ENCODE measurements around the gene CADM1. TPM values are rescaled to one million over a fixed set of nuclear protein-coding genes. Genes with fewer than 3 reads are reported as not detected.
A peak's percentile ranks its signal among the peaks of the same experiment; 100 is the strongest.

Gene CADM1
- total and polyA plus RNA-seq, 4 donors: 13.0 to 40.6 (median 28.9) TPM

DNA sequence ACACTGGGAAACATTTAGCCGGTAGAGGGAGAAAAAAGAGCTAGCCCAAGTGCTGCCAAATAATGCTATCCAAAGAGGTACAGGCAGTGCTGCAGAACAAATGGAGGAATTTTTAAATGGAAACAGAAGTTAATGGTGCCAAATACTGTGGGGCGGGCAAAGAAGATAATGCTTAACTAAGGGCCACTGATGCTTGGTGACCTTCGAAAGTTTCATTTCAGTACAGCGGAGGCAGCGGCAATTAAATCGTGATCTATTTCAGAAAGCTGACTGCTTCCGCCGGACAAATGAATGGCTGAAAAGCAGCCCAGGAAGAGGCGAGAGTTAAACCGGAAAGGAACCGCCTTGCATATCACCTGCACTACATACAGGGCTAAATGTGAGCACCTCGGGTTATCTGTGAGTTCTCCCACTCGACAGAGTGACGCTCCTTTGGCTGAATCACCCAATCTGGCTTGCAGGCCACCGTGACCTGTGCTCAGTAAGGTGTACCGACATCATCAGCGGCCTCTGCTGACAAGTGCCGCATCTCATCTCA lies 42.1 kb downstream of the CADM1 start:
- Histone ChIP-seq H3K27me3 (ENCODE audit: control insufficient read depth in 4 of 4, insufficient read depth in 4 of 4, low read length in 3 of 4) (no peaks in the 10 kb centered on the region), H3K4me3 (ENCODE audit: low read depth in 1 of 3, low read length in 3 of 3) (no peak overlapping the region), H3K27ac (ENCODE audit: low read depth in 1 of 2, low read length in 2 of 2) (no peak overlapping the region), H3K4me1 (ENCODE audit: control insufficient read depth in 4 of 4, insufficient read depth in 4 of 4, low read length in 3 of 4) (peaks cover 0 to 1% (median under 1%) of the 10 kb centered on the region in 4 donors), H3K9ac (ENCODE audit: low read depth in 1 of 2, low read length in 2 of 2) (no peak overlapping the region), H3K9me3 (ENCODE audit: control insufficient read depth in 4 of 4, low read length in 3 of 4) (no peaks in the 10 kb centered on the region), H3K36me3 (ENCODE audit: control insufficient read depth in 4 of 4, insufficient read depth in 3 of 4, low read depth in 1 of 4, low read length in 3 of 4) (no peaks in the 10 kb centered on the region)
- TF ChIP-seq, protein P1, sequence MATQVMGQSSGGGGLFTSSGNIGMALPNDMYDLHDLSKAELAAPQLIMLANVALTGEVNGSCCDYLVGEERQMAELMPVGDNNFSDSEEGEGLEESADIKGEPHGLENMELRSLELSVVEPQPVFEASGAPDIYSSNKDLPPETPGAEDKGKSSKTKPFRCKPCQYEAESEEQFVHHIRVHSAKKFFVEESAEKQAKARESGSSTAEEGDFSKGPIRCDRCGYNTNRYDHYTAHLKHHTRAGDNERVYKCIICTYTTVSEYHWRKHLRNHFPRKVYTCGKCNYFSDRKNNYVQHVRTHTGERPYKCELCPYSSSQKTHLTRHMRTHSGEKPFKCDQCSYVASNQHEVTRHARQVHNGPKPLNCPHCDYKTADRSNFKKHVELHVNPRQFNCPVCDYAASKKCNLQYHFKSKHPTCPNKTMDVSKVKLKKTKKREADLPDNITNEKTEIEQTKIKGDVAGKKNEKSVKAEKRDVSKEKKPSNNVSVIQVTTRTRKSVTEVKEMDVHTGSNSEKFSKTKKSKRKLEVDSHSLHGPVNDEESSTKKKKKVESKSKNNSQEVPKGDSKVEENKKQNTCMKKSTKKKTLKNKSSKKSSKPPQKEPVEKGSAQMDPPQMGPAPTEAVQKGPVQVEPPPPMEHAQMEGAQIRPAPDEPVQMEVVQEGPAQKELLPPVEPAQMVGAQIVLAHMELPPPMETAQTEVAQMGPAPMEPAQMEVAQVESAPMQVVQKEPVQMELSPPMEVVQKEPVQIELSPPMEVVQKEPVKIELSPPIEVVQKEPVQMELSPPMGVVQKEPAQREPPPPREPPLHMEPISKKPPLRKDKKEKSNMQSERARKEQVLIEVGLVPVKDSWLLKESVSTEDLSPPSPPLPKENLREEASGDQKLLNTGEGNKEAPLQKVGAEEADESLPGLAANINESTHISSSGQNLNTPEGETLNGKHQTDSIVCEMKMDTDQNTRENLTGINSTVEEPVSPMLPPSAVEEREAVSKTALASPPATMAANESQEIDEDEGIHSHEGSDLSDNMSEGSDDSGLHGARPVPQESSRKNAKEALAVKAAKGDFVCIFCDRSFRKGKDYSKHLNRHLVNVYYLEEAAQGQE (IDR thresholded peaks at IDR 0.05): no peak
- TF ChIP-seq FOXA2 (IDR thresholded peaks at IDR 0.05) (no peak), HNF4A (conservative IDR thresholded peaks at IDR 0.05) (no peak), RAD21 (IDR thresholded peaks at IDR 0.05) (no peak)
- TF ChIP-seq, protein P2, sequence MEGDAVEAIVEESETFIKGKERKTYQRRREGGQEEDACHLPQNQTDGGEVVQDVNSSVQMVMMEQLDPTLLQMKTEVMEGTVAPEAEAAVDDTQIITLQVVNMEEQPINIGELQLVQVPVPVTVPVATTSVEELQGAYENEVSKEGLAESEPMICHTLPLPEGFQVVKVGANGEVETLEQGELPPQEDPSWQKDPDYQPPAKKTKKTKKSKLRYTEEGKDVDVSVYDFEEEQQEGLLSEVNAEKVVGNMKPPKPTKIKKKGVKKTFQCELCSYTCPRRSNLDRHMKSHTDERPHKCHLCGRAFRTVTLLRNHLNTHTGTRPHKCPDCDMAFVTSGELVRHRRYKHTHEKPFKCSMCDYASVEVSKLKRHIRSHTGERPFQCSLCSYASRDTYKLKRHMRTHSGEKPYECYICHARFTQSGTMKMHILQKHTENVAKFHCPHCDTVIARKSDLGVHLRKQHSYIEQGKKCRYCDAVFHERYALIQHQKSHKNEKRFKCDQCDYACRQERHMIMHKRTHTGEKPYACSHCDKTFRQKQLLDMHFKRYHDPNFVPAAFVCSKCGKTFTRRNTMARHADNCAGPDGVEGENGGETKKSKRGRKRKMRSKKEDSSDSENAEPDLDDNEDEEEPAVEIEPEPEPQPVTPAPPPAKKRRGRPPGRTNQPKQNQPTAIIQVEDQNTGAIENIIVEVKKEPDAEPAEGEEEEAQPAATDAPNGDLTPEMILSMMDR (IDR thresholded peaks at IDR 0.05; ENCODE audit: low read depth, low read length, missing input control): peak; percentile 3
- 86% methylated on average over 18 of the region's 18 CpGs for WGBS
- DNase-seq (ENCODE audit: low spot score): no peak

DNA sequence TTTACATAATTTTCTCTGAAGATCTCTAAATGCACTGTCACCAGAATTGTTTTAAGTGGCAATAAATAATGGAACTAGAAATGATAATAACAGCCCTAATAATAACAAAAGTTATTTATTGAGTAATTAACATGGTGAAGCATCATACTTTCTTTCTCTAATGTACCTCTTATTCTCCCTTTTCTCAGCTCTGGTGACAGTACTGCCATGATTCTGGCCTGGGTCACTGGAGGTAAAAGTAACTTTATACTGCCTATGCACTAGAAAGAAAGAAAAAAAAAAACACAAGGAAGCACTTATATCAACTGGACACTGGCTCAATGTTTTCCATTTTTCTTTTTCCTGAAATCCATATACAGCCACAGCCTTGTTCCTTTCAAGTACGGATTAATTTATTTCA lies 43.7 kb downstream of the CADM1 start:
- Histone ChIP-seq H3K4me3 (ENCODE audit: low read depth in 1 of 3, low read length in 3 of 3) (no peak overlapping the region), H3K27ac (ENCODE audit: low read depth in 1 of 2, low read length in 2 of 2) (no peak overlapping the region), H3K27me3 (ENCODE audit: control insufficient read depth in 4 of 4, insufficient read depth in 4 of 4, low read length in 3 of 4) (no peaks in the 10 kb centered on the region), H3K9ac (ENCODE audit: low read depth in 1 of 2, low read length in 2 of 2) (no peak overlapping the region), H3K36me3 (ENCODE audit: control insufficient read depth in 4 of 4, insufficient read depth in 3 of 4, low read depth in 1 of 4, low read length in 3 of 4) (no peaks in the 10 kb centered on the region), H3K9me3 (ENCODE audit: control insufficient read depth in 4 of 4, low read length in 3 of 4) (no peaks in the 10 kb centered on the region), H3K4me1 (ENCODE audit: control insufficient read depth in 4 of 4, insufficient read depth in 4 of 4, low read length in 3 of 4) (peaks cover 1 to 8% (median 5%) of the 10 kb centered on the region in 4 donors)
- TF ChIP-seq JUND (IDR thresholded peaks at IDR 0.05) (no peak), RXRA (IDR thresholded peaks at IDR 0.05) (no peak), GABPA (IDR thresholded peaks at IDR 0.05 in 1 of 2, conservative IDR thresholded peaks at IDR 0.05 in 1 of 2) (no peak), HNF4A (conservative IDR thresholded peaks at IDR 0.05) (no peak)
- WGBS: 93% methylated on average over 1 of the region's 1 CpG
- no peak for DNase-seq (ENCODE audit: low spot score)

DNA sequence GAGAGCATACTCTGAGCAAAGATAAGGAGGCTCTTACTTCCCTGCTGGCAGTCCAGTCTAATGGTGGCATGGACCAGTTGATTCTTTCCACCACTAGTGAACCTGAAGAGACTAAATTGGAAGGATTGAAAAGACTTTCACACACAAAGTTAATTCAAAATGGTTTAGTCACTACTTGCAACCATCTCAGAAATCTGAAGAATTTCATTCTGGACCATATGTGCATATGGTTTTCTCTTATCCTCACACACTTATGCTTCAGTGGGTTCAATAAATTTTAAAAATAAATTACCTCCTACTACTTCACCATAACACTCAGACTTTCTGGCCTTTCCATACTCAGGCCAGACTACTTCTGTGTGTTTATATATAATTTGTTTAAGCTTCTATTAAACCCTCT lies 44.7 kb downstream of the CADM1 start:
- no peak for TF ChIP-seq EGR1 (IDR thresholded peaks at IDR 0.05; ENCODE audit: low read depth in 2 of 2)
- TF ChIP-seq RAD21 (IDR thresholded peaks at IDR 0.05): no peak
- TF ChIP-seq FOXA2 (IDR thresholded peaks at IDR 0.05): no peak
- TF ChIP-seq, protein P3, sequence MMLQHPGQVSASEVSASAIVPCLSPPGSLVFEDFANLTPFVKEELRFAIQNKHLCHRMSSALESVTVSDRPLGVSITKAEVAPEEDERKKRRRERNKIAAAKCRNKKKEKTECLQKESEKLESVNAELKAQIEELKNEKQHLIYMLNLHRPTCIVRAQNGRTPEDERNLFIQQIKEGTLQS (IDR thresholded peaks at IDR 0.05): no peak
- no peak for TF ChIP-seq NR2F2 (IDR thresholded peaks at IDR 0.05)
- TF ChIP-seq FOXA1 (IDR thresholded peaks at IDR 0.05): no peak
- TF ChIP-seq GABPA (IDR thresholded peaks at IDR 0.05 in 1 of 2, conservative IDR thresholded peaks at IDR 0.05 in 1 of 2): no peak
- TF ChIP-seq, protein P4, sequence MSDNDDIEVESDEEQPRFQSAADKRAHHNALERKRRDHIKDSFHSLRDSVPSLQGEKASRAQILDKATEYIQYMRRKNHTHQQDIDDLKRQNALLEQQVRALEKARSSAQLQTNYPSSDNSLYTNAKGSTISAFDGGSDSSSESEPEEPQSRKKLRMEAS (IDR thresholded peaks at IDR 0.05): no peak
- TF ChIP-seq SP1 (IDR thresholded peaks at IDR 0.05): no peak
- TF ChIP-seq, protein P1 (IDR thresholded peaks at IDR 0.05): no peak
- TF ChIP-seq RXRA (IDR thresholded peaks at IDR 0.05): no peak
- no peak for TF ChIP-seq TAF1 (conservative IDR thresholded peaks at IDR 0.05)
- Histone ChIP-seq H3K4me1 (ENCODE audit: control insufficient read depth in 4 of 4, insufficient read depth in 4 of 4, low read length in 3 of 4) (peaks cover 1 to 16% (median 12%) of the 10 kb centered on the region in 4 donors), H3K9ac (ENCODE audit: low read depth in 1 of 2, low read length in 2 of 2) (no peak overlapping the region), H3K27me3 (ENCODE audit: control insufficient read depth in 4 of 4, insufficient read depth in 4 of 4, low read length in 3 of 4) (no peaks in the 10 kb centered on the region), H3K36me3 (ENCODE audit: control insufficient read depth in 4 of 4, insufficient read depth in 3 of 4, low read depth in 1 of 4, low read length in 3 of 4) (no peaks in the 10 kb centered on the region), H3K27ac (ENCODE audit: low read depth in 1 of 2, low read length in 2 of 2) (no peak overlapping the region), H3K9me3 (ENCODE audit: control insufficient read depth in 4 of 4, low read length in 3 of 4) (no peaks in the 10 kb centered on the region), H3K4me3 (ENCODE audit: low read depth in 1 of 3, low read length in 3 of 3) (no peak overlapping the region)
- DNase-seq (ENCODE audit: low spot score): no peak

Data from liver (tissue), 9 donors.